WERI-Rb-1 (cell line): Measurements from ENCODE around the gene KLHL20.
"Not testable (repeated sequence)": the region's sequence is repeated elsewhere in the genome, so short reads cannot be mapped to it uniquely, and the experiment has no call there.

Experiments used
- DNase-seq: peaks from one replicate; pipeline ENCODE4 v3.0.0-alpha.2; 2020
- H3K27ac ChIP-seq: fragments of 250-450 bp; sonication (Bioruptor Pico); 2 replicates; pipeline ENCODE4 v1.5.1; 2020; ENCODE audit warnings: mild to moderate bottlenecking, moderate library complexity
- H3K27me3 ChIP-seq: fragments of 250-450 bp; sonication (Bioruptor Pico); 2 replicates; pipeline ENCODE4 v1.5.1; 2021; ENCODE audit warnings: mild to moderate bottlenecking, low read depth, moderate library complexity; ENCODE audit not compliant: insufficient read depth, severe bottlenecking
- H3K36me3 ChIP-seq: fragments of 250-450 bp; sonication (Bioruptor Pico); 2 replicates; pipeline ENCODE4 v1.5.1; 2020; ENCODE audit warnings: mild to moderate bottlenecking, moderate library complexity
- H3K4me3 ChIP-seq: 2 replicates; pipeline ENCODE4 v1.5.1; 2011; ENCODE audit warnings: low read depth, mild to moderate bottlenecking, control low read depth, low read length
- H3K9me3 ChIP-seq: fragments of 250-450 bp; sonication (Bioruptor Pico); 2 replicates; pipeline ENCODE4 v1.5.1; 2021; ENCODE audit warnings: mild to moderate bottlenecking, moderate library complexity; ENCODE audit not compliant: severe bottlenecking
- TF ChIP-seq, protein P1 (sequence below): IDR thresholded peaks from 2 replicates; pipeline ENCODE4 v1.5.1; 2011; ENCODE audit warnings: low read depth, mild to moderate bottlenecking, control low read depth, inconsistent platforms, low read length

The KLHL20 gene

DNA sequence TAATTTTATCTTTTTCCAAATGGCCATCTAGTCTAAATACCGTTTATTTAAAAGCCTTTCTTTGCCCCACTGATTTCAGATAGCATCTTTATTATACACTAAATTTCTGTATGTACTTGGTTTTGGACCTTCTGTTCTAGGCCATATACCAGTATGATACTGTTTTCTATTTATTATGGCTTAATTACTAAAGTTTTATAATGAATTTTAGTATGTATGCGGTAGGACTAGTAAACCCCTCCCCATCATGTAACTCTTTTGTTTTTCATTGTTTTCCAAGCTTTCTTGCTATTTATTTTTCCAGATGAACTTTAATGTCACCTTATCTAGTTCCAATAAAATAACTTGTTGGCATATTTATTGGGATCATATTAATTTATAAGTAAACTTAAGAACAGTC, 29.9 kb downstream of the KLHL20 start:
- no peaks in the 10 kb centered on the region for H3K27me3 ChIP-seq
- no peak overlapping the region for H3K4me3 ChIP-seq
- no peak overlapping the region for H3K27ac ChIP-seq
- no peak for DNase-seq
- H3K9me3 ChIP-seq = no peaks in the 10 kb centered on the region
- TF ChIP-seq, protein P1, sequence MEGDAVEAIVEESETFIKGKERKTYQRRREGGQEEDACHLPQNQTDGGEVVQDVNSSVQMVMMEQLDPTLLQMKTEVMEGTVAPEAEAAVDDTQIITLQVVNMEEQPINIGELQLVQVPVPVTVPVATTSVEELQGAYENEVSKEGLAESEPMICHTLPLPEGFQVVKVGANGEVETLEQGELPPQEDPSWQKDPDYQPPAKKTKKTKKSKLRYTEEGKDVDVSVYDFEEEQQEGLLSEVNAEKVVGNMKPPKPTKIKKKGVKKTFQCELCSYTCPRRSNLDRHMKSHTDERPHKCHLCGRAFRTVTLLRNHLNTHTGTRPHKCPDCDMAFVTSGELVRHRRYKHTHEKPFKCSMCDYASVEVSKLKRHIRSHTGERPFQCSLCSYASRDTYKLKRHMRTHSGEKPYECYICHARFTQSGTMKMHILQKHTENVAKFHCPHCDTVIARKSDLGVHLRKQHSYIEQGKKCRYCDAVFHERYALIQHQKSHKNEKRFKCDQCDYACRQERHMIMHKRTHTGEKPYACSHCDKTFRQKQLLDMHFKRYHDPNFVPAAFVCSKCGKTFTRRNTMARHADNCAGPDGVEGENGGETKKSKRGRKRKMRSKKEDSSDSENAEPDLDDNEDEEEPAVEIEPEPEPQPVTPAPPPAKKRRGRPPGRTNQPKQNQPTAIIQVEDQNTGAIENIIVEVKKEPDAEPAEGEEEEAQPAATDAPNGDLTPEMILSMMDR = no peak
- peaks cover 17% of the 10 kb centered on the region for H3K36me3 ChIP-seq

DNA sequence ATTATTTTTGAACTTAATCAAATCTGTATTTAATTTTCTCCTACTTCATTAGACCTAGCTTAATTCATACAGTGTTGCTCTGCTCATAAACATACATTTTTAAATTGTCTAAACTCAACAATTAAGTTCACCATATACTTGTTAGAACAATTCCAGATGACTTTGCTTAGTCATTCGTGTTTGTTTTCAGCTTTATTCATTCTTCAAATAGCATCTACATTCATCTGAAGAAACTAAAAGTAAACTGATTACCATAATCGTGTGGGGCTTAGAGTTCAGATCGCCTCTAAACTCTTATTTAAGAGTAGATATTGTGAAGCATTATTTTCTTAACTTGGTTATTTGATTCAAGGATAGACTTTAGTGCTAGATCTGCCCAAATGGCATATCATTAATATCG, 34.4 kb downstream of the KLHL20 start:
- Histone ChIP-seq H3K4me3 (no peak overlapping the region), H3K27me3 (no peaks in the 10 kb centered on the region), H3K36me3 (peaks cover 12% of the 10 kb centered on the region), H3K9me3 (no peaks in the 10 kb centered on the region), H3K27ac (no peak overlapping the region)
- no peak for DNase-seq
- TF ChIP-seq, protein P1 = no peak

DNA sequence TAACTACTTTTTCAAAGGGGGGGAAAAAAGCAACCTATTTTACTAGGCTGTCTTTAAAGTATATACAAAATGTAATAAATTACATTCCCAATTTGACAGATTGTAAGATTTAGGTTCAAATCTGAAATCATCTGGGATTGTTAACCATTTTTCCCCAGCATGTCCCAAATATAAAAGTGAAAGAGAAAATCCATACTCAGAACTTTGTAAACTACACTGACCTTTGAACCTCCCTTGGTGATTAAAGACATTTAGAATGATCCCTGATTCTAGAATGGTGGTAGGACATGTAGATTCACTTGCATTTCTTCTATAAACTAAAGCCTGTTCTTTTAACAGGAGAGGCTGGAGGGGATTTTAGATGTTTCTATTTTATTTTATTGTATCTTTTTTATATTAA, 39.0 kb downstream of the KLHL20 start:
- peaks cover 51% of the 10 kb centered on the region for H3K36me3 ChIP-seq
- H3K9me3 ChIP-seq = no peaks in the 10 kb centered on the region
- H3K4me3 ChIP-seq = no peak overlapping the region
- DNase-seq = no peak
- no peak overlapping the region for H3K27ac ChIP-seq
- TF ChIP-seq, protein P1 = no peak
- no peaks in the 10 kb centered on the region for H3K27me3 ChIP-seq

DNA sequence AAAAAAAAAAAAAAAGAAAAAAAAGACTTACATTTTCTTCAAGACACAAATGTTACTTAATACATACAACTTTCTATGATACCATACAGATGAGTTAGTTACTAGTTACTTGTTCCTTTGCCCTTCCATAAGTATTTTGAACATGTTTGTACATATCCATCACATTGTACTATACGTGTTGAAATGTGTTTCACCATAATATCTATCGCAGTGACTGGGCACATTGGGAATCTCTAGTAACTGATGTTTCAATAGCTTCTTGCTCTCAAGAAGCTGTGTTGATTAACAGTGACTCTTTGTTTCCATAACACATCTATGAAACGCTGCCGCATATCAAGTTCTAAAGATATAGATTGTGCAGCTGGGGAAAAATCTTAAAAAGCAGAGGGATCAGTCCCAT, 42.9 kb downstream of the KLHL20 start:
- Histone ChIP-seq H3K27ac (no peak overlapping the region), H3K27me3 (no peaks in the 10 kb centered on the region), H3K4me3 (no peak overlapping the region), H3K36me3 (peaks cover 52% of the 10 kb centered on the region), H3K9me3 (peaks cover 3% of the 10 kb centered on the region)
- DNase-seq = no peak
- TF ChIP-seq, protein P1 = no peak

DNA sequence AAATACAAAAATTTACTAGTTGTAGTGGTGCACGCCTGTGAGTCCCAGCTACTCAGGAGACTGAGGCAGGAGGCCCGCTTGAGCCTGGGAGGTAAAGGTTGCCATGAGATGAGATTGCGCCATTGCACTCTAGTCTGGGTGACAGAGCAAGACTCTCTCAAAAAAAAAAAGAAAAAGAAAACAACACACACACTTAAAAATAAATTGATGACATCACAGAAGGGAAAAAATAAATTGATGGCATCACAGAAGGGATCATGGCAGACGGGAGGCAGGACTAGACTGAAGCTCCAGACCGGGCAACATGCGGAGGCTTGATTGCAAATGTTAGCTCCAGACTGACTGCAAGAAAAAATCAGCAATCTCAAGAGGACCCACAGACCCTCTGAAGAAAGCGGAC, 43.3 kb downstream of the KLHL20 start:
- Histone ChIP-seq H3K4me3 (no peak overlapping the region), H3K27me3 (no peaks in the 10 kb centered on the region), H3K36me3 (peaks cover 50% of the 10 kb centered on the region), H3K9me3 (peaks cover 3% of the 10 kb centered on the region), H3K27ac (no peak overlapping the region)
- DNase-seq = no peak
- TF ChIP-seq, protein P1 = no peak

DNA sequence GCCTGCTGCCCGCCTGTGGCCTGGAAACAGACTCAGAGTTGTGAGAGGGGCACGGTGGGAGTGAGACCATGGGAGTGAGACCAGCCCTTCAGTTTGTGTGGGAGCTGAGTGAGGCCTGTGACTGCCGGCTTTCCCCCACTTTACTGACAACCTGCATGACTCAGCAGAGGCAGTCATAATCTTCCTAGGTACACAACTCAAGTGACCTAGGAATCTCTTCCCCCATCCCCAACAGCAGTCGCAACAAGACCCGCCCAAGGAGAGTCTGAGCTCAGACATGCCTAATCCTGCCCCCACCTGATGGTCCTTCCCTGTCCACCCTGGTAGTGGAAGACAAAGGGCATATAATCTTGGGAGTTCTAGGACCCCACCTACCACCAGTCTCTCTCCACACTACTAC, 44.2 kb downstream of the KLHL20 start:
- TF ChIP-seq, protein P1 = no peak
- Histone ChIP-seq H3K27ac (no peak overlapping the region), H3K4me3 (no peak overlapping the region), H3K9me3 (peaks cover 3% of the 10 kb centered on the region), H3K27me3 (no peaks in the 10 kb centered on the region), H3K36me3 (peaks cover 48% of the 10 kb centered on the region)
- no peak for DNase-seq

DNA sequence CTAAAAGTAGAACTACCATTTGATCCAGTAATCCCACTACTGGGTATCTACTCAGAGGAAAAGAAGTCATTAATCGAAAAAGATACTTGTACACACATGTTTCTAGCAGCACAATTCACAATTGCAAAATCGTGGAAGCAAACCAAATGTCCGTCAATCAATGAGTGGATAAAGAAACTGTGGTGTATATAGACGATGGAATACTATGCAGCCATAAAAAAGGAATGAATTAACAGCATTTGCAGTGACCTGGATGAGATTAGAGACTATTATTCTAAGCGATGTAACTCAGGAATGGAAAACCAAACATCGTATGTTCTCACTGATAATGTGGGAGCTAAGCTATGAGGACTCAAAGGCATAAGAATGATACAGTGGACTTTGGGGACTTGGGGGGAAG, 49.5 kb downstream of the KLHL20 start:
- H3K9me3 ChIP-seq, H3K4me3 ChIP-seq, DNase-seq, H3K27me3 ChIP-seq, H3K27ac ChIP-seq: not testable (repeated sequence)
- peaks cover 13% of the 10 kb centered on the region for H3K36me3 ChIP-seq
